Measurements from ENCODE around the gene OR5H14. TPM values are rescaled to one million over a fixed set of nuclear protein-coding genes. Genes with fewer than 3 reads are reported as not detected.
A peak's percentile ranks its signal among the peaks of the same experiment; 100 is the strongest.
"Not testable (repeated sequence)": the region's sequence is repeated elsewhere in the genome, so short reads cannot be mapped to it uniquely, and the experiment has no call there.

OR5H14 gene
- total RNA-seq, 1 experiment from 2014 or later = not detected

- H3F3A ChIP-seq (ENCODE audit: insufficient read depth, low read depth); H3K27ac ChIP-seq; H3K79me2 ChIP-seq (ENCODE audit: low read depth); BruUV-seq (replicated peaks); H3K27me3 ChIP-seq (ENCODE audit: insufficient read depth, low read depth); H3K36me3 ChIP-seq (ENCODE audit: low read depth); DNase-seq; H2AFZ ChIP-seq; H3K9me3 ChIP-seq (ENCODE audit: insufficient read depth, low read depth); H4K20me1 ChIP-seq (ENCODE audit: insufficient read depth); CTCF ChIA-PET; intact Hi-C loops (cut with micrococcal nuclease; ENCODE audit: unreplicated experiment); H3K4me3 ChIP-seq; H3K9me2 ChIP-seq (ENCODE audit: insufficient read depth); POLR2A ChIA-PET (ENCODE audit: unreplicated experiment); H3K4me2 ChIP-seq: not testable (repeated sequence)
- H3K4me1 ChIP-seq (replicated peaks; ENCODE audit: insufficient read depth) = peaks cover 14% of the 10 kb centered on the region
Measured at GRCh38 chr3:98196293-98196692, 49.0 kb downstream of the OR5H14 start.

GRCh38 chr3:98199020-98199419 is 51.7 kb downstream of the OR5H14 start:
- TF ChIP-seq CTCF (conservative IDR thresholded peaks at IDR 0.05) (no peak), EZH2 (IDR thresholded peaks at IDR 0.05; ENCODE audit: low read depth) (no peak)

More at GRCh38 chr3:98199020-98199419, 51.7 kb downstream of the OR5H14 start:
- BruUV-seq (replicated peaks) = no TSS peak
- no peaks in the 10 kb centered on the region for H4K20me1 ChIP-seq (ENCODE audit: insufficient read depth)
- H3K9me3 ChIP-seq (ENCODE audit: insufficient read depth, low read depth) = peaks cover 4% of the 10 kb centered on the region; the same call in 1 of the 2 replicates
- no peaks in the 10 kb centered on the region for H3K27me3 ChIP-seq (ENCODE audit: insufficient read depth, low read depth)
- no peaks in the 10 kb centered on the region for H3K36me3 ChIP-seq (ENCODE audit: low read depth)
- peak in 1 of 2 experiments; percentile 77 for DNase-seq
- peak overlapping the region; percentile 3; the same call in 1 of the 2 replicates for H3K4me2 ChIP-seq
- no peak overlapping the region for H3K4me3 ChIP-seq
- peaks cover 14% of the 10 kb centered on the region for H3K4me1 ChIP-seq (replicated peaks; ENCODE audit: insufficient read depth)
- ChIA-PET POLR2A (ENCODE audit: unreplicated experiment) (no interaction called here), CTCF (no interaction called here)
- H2AFZ ChIP-seq = no peak overlapping the region
- H3F3A ChIP-seq (ENCODE audit: insufficient read depth, low read depth) = peaks cover 6% of the 10 kb centered on the region
- no peak overlapping the region for H3K27ac ChIP-seq
- no peaks in the 10 kb centered on the region for H3K9me2 ChIP-seq (ENCODE audit: insufficient read depth)
- intact Hi-C loops (cut with micrococcal nuclease; ENCODE audit: unreplicated experiment) = no loop called here
- H3K79me2 ChIP-seq (ENCODE audit: low read depth) = no peaks in the 10 kb centered on the region

Other genes starting within 250 kb of the OR5H14 start
- gene RIOX2, start 175.0 kb upstream of the OR5H14 start, total RNA-seq (2021) = 28.3 and 33.1 TPM in 2 replicates
- not detected in 2 replicates for gene GABRR3, start 112.2 kb upstream of the OR5H14 start, total RNA-seq (2021)
- not detected in 2 replicates for gene OR5AC2, start 60.3 kb upstream of the OR5H14 start, total RNA-seq (2021)
- not detected in 2 replicates for gene OR5H1, start 16.8 kb upstream of the OR5H14 start, total RNA-seq (2021)
- gene OR5H15, start 19.2 kb downstream of the OR5H14 start, total RNA-seq (2021) = not detected in 2 replicates
- gene OR5H6, start 116.8 kb downstream of the OR5H14 start, total RNA-seq (2021) = not detected in 2 replicates
- not detected in 2 replicates for gene OR5H2, start 135.0 kb downstream of the OR5H14 start, total RNA-seq (2021)
- gene OR5K4, start 206.4 kb downstream of the OR5H14 start, total RNA-seq (2021) = not detected in 2 replicates
- not detected in 2 replicates for gene OR5K3, start 243.2 kb downstream of the OR5H14 start, total RNA-seq (2021)